HUDEP-2 (cell line): ENCODE measurements around the gene SLC6A19.
A peak's percentile ranks its signal among the peaks of the same experiment; 100 is the strongest.

Source experiments
- DNase-seq, 76 experiments: peaks; one replicate each; lab custom pipeline; 2025; ENCODE audit not compliant: unreplicated experiment in 76 of 76; lab: John Stamatoyannopoulos, UW

Gene SLC6A19

GRCh38 chr5:1179383-1179715, 22.0 kb upstream of the SLC6A19 start:
- no peak for DNase-seq

GRCh38 chr5:1180096-1180495, 21.3 kb upstream of the SLC6A19 start:
- no peak for DNase-seq

GRCh38 chr5:1180841-1181271, 20.5 kb upstream of the SLC6A19 start:
- no peak for DNase-seq

- DNase-seq, result no peak
Observed at GRCh38 chr5:1181451-1182359, 19.7 kb upstream of the SLC6A19 start.

- DNase-seq, result no peak
Observed at GRCh38 chr5:1182360-1182632, 19.1 kb upstream of the SLC6A19 start.

GRCh38 chr5:1182633-1183423, 18.6 kb upstream of the SLC6A19 start:
- peak in 2 of 76 experiments; percentile 13 to 15 for DNase-seq

- no peak for DNase-seq
Observed at GRCh38 chr5:1183424-1184162, 17.8 kb upstream of the SLC6A19 start.

- no peak for DNase-seq
Observed at GRCh38 chr5:1184163-1184470, 17.3 kb upstream of the SLC6A19 start.

- no peak for DNase-seq
Observed at GRCh38 chr5:1184481-1184880, 16.9 kb upstream of the SLC6A19 start.

- DNase-seq, result no peak
Observed at GRCh38 chr5:1185038-1185627, 16.3 kb upstream of the SLC6A19 start.

- DNase-seq, result peak in 73 of 76 experiments; percentile 23 to 86 (median 64)
Observed at GRCh38 chr5:1185629-1186350, 15.6 kb upstream of the SLC6A19 start.

- no peak for DNase-seq
Observed at GRCh38 chr5:1186351-1187233, 14.8 kb upstream of the SLC6A19 start.

GRCh38 chr5:1187234-1187949, 14.0 kb upstream of the SLC6A19 start:
- DNase-seq, result no peak

GRCh38 chr5:1187950-1188334, 13.5 kb upstream of the SLC6A19 start:
- no peak for DNase-seq

- no peak for DNase-seq
Observed at GRCh38 chr5:1188464-1188863, 12.9 kb upstream of the SLC6A19 start.

GRCh38 chr5:1189269-1189668, 12.1 kb upstream of the SLC6A19 start:
- no peak for DNase-seq

- no peak for DNase-seq
Observed at GRCh38 chr5:1190278-1190677, 11.1 kb upstream of the SLC6A19 start.

GRCh38 chr5:1190837-1191239, 10.6 kb upstream of the SLC6A19 start:
- peak in 14 of 76 experiments; percentile 5 to 38 (median 20) for DNase-seq
